Measurements from ENCODE around the gene NR2F1-AS1. TPM values are rescaled to one million over a fixed set of nuclear protein-coding genes. Genes with fewer than 3 reads are reported as not detected.

Gene NR2F1-AS1
- total RNA-seq, 2 donors from 2014 or later = 11.9 to 12.4 TPM

GRCh38 chr5:93423300-93423699 lies 157.7 kb downstream of the NR2F1-AS1 start:
- DNase-seq (ENCODE audit: low spot score) = no peak
- intact Hi-C loops (cut with DNase I) = loop anchor here (10.0 kb wide), 1 partner anchor 152 kb away; no protein-coding TSS in a partner anchor
- TF ChIP-seq POLR2AphosphoS5 (IDR thresholded peaks at IDR 0.05) (no peak), CTCF (IDR thresholded peaks at IDR 0.05) (no peak), POLR2A (IDR thresholded peaks at IDR 0.05) (no peak)
- no peaks in the 10 kb centered on the region for H3K36me3 ChIP-seq
- no peaks in the 10 kb centered on the region for H3K9me3 ChIP-seq
- H3K27ac ChIP-seq = no peak overlapping the region
- no peak overlapping the region for H3K4me3 ChIP-seq
- 63% methylated on average over 3 of the region's 3 CpGs for WGBS
- H3K27me3 ChIP-seq (replicated peaks; ENCODE audit: insufficient read depth) = no peaks in the 10 kb centered on the region
- H3K4me1 ChIP-seq (replicated peaks) = no peaks in the 10 kb centered on the region

GRCh38 chr5:93422652-93423280 lies 158.3 kb downstream of the NR2F1-AS1 start:
- Histone ChIP-seq H3K27me3 (replicated peaks; ENCODE audit: insufficient read depth) (no peaks in the 10 kb centered on the region), H3K27ac (no peak overlapping the region), H3K36me3 (no peaks in the 10 kb centered on the region), H3K9me3 (no peaks in the 10 kb centered on the region), H3K4me1 (replicated peaks) (no peaks in the 10 kb centered on the region), H3K4me3 (no peak overlapping the region)
- intact Hi-C loops (cut with DNase I) = loop anchor here (10.0 kb wide), 1 partner anchor 152 kb away; no protein-coding TSS in a partner anchor
- TF ChIP-seq CTCF (IDR thresholded peaks at IDR 0.05) = no peak
- no peak for TF ChIP-seq POLR2A (IDR thresholded peaks at IDR 0.05)
- TF ChIP-seq POLR2AphosphoS5 (IDR thresholded peaks at IDR 0.05) = no peak
- DNase-seq (ENCODE audit: low spot score) = no peak
- 58% methylated on average over 5 of the region's 5 CpGs for WGBS

- no peak for DNase-seq (ENCODE audit: low spot score)
- Histone ChIP-seq H3K4me3 (no peak overlapping the region), H3K9me3 (no peaks in the 10 kb centered on the region), H3K4me1 (replicated peaks) (no peaks in the 10 kb centered on the region), H3K36me3 (no peaks in the 10 kb centered on the region), H3K27ac (no peak overlapping the region), H3K27me3 (replicated peaks; ENCODE audit: insufficient read depth) (no peaks in the 10 kb centered on the region)
- TF ChIP-seq POLR2A (IDR thresholded peaks at IDR 0.05) = no peak
- no peak for TF ChIP-seq CTCF (IDR thresholded peaks at IDR 0.05)
- no peak for TF ChIP-seq POLR2AphosphoS5 (IDR thresholded peaks at IDR 0.05)
- intact Hi-C loops (cut with DNase I) = loop anchor here (10.0 kb wide), 1 partner anchor 153 kb away; no protein-coding TSS in a partner anchor
- 57% methylated on average over 9 of the region's 9 CpGs for WGBS
Measured at GRCh38 chr5:93421987-93422401, 159.0 kb downstream of the NR2F1-AS1 start.

- no peak for TF ChIP-seq CTCF (IDR thresholded peaks at IDR 0.05)
- TF ChIP-seq POLR2AphosphoS5 (IDR thresholded peaks at IDR 0.05) = no peak
- no peak for TF ChIP-seq POLR2A (IDR thresholded peaks at IDR 0.05)
- no peaks in the 10 kb centered on the region for H3K36me3 ChIP-seq
- intact Hi-C loops (cut with DNase I) = loop anchor here (10.0 kb wide), 1 partner anchor 153 kb away; no protein-coding TSS in a partner anchor
- no peaks in the 10 kb centered on the region for H3K9me3 ChIP-seq
- DNase-seq (ENCODE audit: low spot score) = no peak
- WGBS = 77% methylated on average over 6 of the region's 6 CpGs
- H3K4me3 ChIP-seq = no peak overlapping the region
- no peak overlapping the region for H3K27ac ChIP-seq
- H3K4me1 ChIP-seq (replicated peaks) = no peaks in the 10 kb centered on the region
- H3K27me3 ChIP-seq (replicated peaks; ENCODE audit: insufficient read depth) = no peaks in the 10 kb centered on the region
Measured at GRCh38 chr5:93421468-93421867, 159.6 kb downstream of the NR2F1-AS1 start.

GRCh38 chr5:93417490-93417889 lies 163.5 kb downstream of the NR2F1-AS1 start:
- DNase-seq (ENCODE audit: low spot score) = no peak
- Histone ChIP-seq H3K36me3 (no peaks in the 10 kb centered on the region), H3K27me3 (replicated peaks; ENCODE audit: insufficient read depth) (no peaks in the 10 kb centered on the region), H3K9me3 (no peaks in the 10 kb centered on the region), H3K4me1 (replicated peaks) (no peaks in the 10 kb centered on the region), H3K27ac (no peak overlapping the region), H3K4me3 (no peak overlapping the region)
- 77% methylated on average over 3 of the region's 3 CpGs for WGBS
- no peak for TF ChIP-seq POLR2A (IDR thresholded peaks at IDR 0.05)
- no peak for TF ChIP-seq POLR2AphosphoS5 (IDR thresholded peaks at IDR 0.05)
- intact Hi-C loops (cut with DNase I) = no loop called here

Data from prostate gland (tissue), 2 donors.